GM23338 (cell line): ENCODE measurements around the gene ATG4A. TPM values are rescaled to one million over a fixed set of nuclear protein-coding genes. Genes with fewer than 3 reads are reported as not detected.

Source experiments
- ATAC-seq: fragments of 200-7000 bp; cut with Tn5 transposase; 3 replicates; pipeline ENCODE4 v1.9.1; 2020
- DNase-seq: peaks from one replicate; pipeline ENCODE4 v3.0.0-alpha.2; 2015; ENCODE audit warnings: low spot score
- H2AFZ ChIP-seq: fragments of 200-600 bp; sonication (generic); 2 replicates; pipeline ENCODE4 v1.8.0; 2016; ENCODE audit warnings: antibody characterized with exemption, mild to moderate bottlenecking, moderate library complexity
- H3F3A ChIP-seq: fragments of 200-600 bp; sonication (generic); replicated peaks from 2 replicates; pipeline ENCODE4 v1.8.0; 2017; ENCODE audit warnings: antibody characterized with exemption, mixed run types, low read depth
- H3K27ac ChIP-seq: fragments of 200-600 bp; sonication (generic); 2 replicates; pipeline ENCODE4 v1.6.1; 2016; ENCODE audit warnings: low read depth
- H3K27me3 ChIP-seq: fragments of 200-600 bp; sonication (generic); 2 replicates; pipeline ENCODE4 v1.8.0; 2016; ENCODE audit warnings: mild to moderate bottlenecking, mixed run types, moderate library complexity; ENCODE audit not compliant: insufficient read depth
- H3K36me3 ChIP-seq: fragments of 200-600 bp; sonication (generic); 2 replicates; pipeline ENCODE4 v1.8.0; 2016; ENCODE audit warnings: mild to moderate bottlenecking; ENCODE audit not compliant: insufficient read depth
- H3K4me1 ChIP-seq: fragments of 200-600 bp; sonication (generic); 2 replicates; pipeline ENCODE4 v1.8.0; 2016; ENCODE audit warnings: mild to moderate bottlenecking, moderate library complexity; ENCODE audit not compliant: insufficient read depth
- H3K4me2 ChIP-seq: fragments of 200-600 bp; sonication (generic); 2 replicates; pipeline ENCODE4 v1.7.1; 2017; ENCODE audit warnings: mixed run types
- H3K4me3 ChIP-seq: fragments of 200-600 bp; sonication (generic); 2 replicates; pipeline ENCODE4 v1.6.1; 2016; ENCODE audit warnings: mixed run types
- H3K79me2 ChIP-seq: fragments of 200-600 bp; sonication (generic); replicated peaks from 2 replicates; pipeline ENCODE4 v1.8.0; 2017; ENCODE audit warnings: mild to moderate bottlenecking; ENCODE audit not compliant: insufficient read depth
- H3K9me2 ChIP-seq: fragments of 200-600 bp; sonication (generic); 2 replicates; pipeline ENCODE4 v1.8.0; 2017; ENCODE audit not compliant: insufficient read depth
- H4K20me1 ChIP-seq: fragments of 200-600 bp; sonication (generic); replicated peaks from 2 replicates; pipeline ENCODE4 v1.8.0; 2017; ENCODE audit warnings: mild to moderate bottlenecking; ENCODE audit not compliant: insufficient read depth
- H3K27ac Mint-ChIP-seq: 2 replicates; pipeline ENCODE4 v1.8.0; 2020; ENCODE audit warnings: inconsistent platforms, mild to moderate bottlenecking, moderate library complexity, mixed read lengths
- H3K27me3 Mint-ChIP-seq: 3 replicates; pipeline ENCODE4 v1.8.0; 2022; ENCODE audit warnings: low read depth, mild to moderate bottlenecking, moderate library complexity, mixed read lengths, inconsistent platforms; ENCODE audit not compliant: insufficient read depth, poor library complexity
- H3K36me3 Mint-ChIP-seq: 3 replicates; pipeline ENCODE4 v1.8.0; 2021; ENCODE audit warnings: low read depth, mild to moderate bottlenecking, inconsistent platforms, moderate library complexity, mixed read lengths
- H3K4me1 Mint-ChIP-seq: 3 replicates; pipeline ENCODE4 v1.8.0; 2020; ENCODE audit warnings: mild to moderate bottlenecking, inconsistent platforms, mixed read lengths
- H3K4me3 Mint-ChIP-seq: 3 replicates; pipeline ENCODE4 v1.8.0; 2021; ENCODE audit warnings: moderate library complexity, mild to moderate bottlenecking, inconsistent platforms, mixed read lengths
- H3K9me3 Mint-ChIP-seq: 3 replicates; pipeline ENCODE4 v1.8.0; 2020; ENCODE audit warnings: moderate library complexity, mild to moderate bottlenecking, inconsistent platforms, mixed read lengths
- EZH2 ChIP-seq: fragments of 200-600 bp; sonication (generic); IDR thresholded peaks from one replicate; pipeline ENCODE4 v1.8.0; 2017; ENCODE audit warnings: antibody characterized with exemption, mild to moderate bottlenecking, low read depth; ENCODE audit not compliant: unreplicated experiment
- EZH2phosphoT487 ChIP-seq: fragments of 200-600 bp; sonication (generic); IDR thresholded peaks from one replicate; pipeline ENCODE4 v1.8.1; 2018; ENCODE audit warnings: antibody characterized with exemption; ENCODE audit not compliant: unreplicated experiment
- JUNB ChIP-seq: IDR thresholded peaks from one replicate; pipeline ENCODE4 v1.6.1; 2016; ENCODE audit warnings: antibody characterized with exemption; ENCODE audit not compliant: unreplicated experiment
- NANOG ChIP-seq: IDR thresholded peaks from 2 replicates; pipeline ENCODE4 v1.6.1; 2016; ENCODE audit warnings: antibody characterized with exemption, borderline replicate concordance
- REST ChIP-seq: IDR thresholded peaks from one replicate; pipeline ENCODE4 v1.6.1; 2018; ENCODE audit warnings: antibody characterized with exemption; ENCODE audit not compliant: unreplicated experiment
- ZNF114 ChIP-seq: fragments of 250-450 bp; sonication (Bioruptor Pico); IDR thresholded peaks from 2 replicates; pipeline ENCODE4 v1.5.0; 2020; ENCODE audit warnings: mild to moderate bottlenecking, moderate library complexity
- ZNF331 ChIP-seq: fragments of 250-450 bp; sonication (Bioruptor Pico); IDR thresholded peaks from 2 replicates; pipeline ENCODE4 v1.5.0; 2020; ENCODE audit warnings: low read depth, mild to moderate bottlenecking, moderate library complexity
- polyA plus RNA-seq: library from polyadenylated mRNA; unstranded; fragments of >200 nt; fragmentation: Nextera tagmentation; extraction: Ambion mirVana; gene quantifications from 2 replicates; pipeline ENCODE4 v1.2.1, GENCODE V29; 2016
- total RNA-seq: library from RNA; depleted of rRNA; stranded (reverse); fragments of >200 nt; shearing (Covaris generic); gene quantifications from 2 replicates; pipeline ENCODE4 v1.2.3, GENCODE V29; 2014
- TF ChIP-seq, protein P1 (sequence below): fragments of 250-450 bp; sonication (Bioruptor Pico); IDR thresholded peaks from 2 replicates; pipeline ENCODE4 v1.5.0; 2020; ENCODE audit warnings: mild to moderate bottlenecking, moderate library complexity
- TF ChIP-seq, protein P2 (sequence below), 2 experiments: fragments of 200-600 bp in 1 of 2; sonication (generic) in 1 of 2; conservative IDR thresholded peaks; 2 replicates each; pipeline versions ENCODE4 v1.5.1 to v1.6.1; 2016 to 2017; ENCODE audit warnings: antibody characterized with exemption in 2 of 2, low read depth in 2 of 2, mild to moderate bottlenecking in 2 of 2, moderate library complexity in 1 of 2

Gene ATG4A
- total and polyA plus RNA-seq, 2 experiments from 2014 or later = 2.1 to 2.8 TPM

GRCh38 chrX:108131471-108131870, 39.9 kb downstream of the ATG4A start (continued):
- TF ChIP-seq, protein P1, sequence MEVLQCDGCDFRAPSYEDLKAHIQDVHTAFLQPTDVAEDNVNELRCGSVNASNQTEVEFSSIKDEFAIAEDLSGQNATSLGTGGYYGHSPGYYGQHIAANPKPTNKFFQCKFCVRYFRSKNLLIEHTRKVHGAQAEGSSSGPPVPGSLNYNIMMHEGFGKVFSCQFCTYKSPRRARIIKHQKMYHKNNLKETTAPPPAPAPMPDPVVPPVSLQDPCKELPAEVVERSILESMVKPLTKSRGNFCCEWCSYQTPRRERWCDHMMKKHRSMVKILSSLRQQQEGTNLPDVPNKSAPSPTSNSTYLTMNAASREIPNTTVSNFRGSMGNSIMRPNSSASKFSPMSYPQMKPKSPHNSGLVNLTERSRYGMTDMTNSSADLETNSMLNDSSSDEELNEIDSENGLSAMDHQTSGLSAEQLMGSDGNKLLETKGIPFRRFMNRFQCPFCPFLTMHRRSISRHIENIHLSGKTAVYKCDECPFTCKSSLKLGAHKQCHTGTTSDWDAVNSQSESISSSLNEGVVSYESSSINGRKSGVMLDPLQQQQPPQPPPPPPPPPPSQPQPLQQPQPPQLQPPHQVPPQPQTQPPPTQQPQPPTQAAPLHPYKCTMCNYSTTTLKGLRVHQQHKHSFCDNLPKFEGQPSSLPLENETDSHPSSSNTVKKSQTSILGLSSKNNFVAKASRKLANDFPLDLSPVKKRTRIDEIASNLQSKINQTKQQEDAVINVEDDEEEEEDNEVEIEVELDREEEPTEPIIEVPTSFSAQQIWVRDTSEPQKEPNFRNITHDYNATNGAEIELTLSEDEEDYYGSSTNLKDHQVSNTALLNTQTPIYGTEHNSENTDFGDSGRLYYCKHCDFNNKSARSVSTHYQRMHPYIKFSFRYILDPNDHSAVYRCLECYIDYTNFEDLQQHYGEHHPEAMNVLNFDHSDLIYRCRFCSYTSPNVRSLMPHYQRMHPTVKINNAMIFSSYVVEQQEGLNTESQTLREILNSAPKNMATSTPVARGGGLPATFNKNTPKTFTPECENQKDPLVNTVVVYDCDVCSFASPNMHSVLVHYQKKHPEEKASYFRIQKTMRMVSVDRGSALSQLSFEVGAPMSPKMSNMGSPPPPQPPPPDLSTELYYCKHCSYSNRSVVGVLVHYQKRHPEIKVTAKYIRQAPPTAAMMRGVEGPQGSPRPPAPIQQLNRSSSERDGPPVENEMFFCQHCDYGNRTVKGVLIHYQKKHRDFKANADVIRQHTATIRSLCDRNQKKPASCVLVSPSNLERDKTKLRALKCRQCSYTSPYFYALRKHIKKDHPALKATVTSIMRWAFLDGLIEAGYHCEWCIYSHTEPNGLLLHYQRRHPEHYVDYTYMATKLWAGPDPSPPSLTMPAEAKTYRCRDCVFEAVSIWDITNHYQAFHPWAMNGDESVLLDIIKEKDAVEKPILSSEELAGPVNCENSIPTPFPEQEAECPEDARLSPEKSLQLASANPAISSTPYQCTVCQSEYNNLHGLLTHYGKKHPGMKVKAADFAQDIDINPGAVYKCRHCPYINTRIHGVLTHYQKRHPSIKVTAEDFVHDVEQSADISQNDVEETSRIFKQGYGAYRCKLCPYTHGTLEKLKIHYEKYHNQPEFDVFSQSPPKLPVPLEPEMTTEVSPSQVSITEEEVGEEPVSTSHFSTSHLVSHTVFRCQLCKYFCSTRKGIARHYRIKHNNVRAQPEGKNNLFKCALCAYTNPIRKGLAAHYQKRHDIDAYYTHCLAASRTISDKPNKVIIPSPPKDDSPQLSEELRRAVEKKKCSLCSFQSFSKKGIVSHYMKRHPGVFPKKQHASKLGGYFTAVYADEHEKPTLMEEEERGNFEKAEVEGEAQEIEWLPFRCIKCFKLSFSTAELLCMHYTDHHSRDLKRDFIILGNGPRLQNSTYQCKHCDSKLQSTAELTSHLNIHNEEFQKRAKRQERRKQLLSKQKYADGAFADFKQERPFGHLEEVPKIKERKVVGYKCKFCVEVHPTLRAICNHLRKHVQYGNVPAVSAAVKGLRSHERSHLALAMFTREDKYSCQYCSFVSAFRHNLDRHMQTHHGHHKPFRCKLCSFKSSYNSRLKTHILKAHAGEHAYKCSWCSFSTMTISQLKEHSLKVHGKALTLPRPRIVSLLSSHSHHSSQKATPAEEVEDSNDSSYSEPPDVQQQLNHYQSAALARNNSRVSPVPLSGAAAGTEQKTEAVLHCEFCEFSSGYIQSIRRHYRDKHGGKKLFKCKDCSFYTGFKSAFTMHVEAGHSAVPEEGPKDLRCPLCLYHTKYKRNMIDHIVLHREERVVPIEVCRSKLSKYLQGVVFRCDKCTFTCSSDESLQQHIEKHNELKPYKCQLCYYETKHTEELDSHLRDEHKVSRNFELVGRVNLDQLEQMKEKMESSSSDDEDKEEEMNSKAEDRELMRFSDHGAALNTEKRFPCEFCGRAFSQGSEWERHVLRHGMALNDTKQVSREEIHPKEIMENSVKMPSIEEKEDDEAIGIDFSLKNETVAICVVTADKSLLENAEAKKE = no peak

DNA sequence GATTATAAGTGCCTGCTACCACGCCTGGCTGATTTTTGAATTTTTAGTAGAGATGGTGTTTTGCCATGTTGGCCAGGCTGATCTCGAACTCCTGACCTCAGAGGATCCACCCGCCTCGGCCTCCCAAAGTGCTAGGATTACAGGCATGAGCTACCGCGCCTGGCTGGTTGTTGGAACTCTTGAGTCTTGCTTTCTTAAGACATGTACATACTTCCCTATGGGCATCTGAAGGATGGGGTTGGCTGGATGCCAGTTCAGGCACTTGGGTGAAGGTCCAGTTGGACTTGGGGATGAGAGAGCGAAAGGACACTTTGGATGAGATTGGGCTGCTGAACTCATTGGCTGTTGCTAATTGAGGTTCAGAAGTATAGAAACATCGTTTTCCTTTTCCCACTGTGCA, 40.5 kb downstream of the ATG4A start:
- Histone ChIP-seq H3K9me2 (no peaks in the 10 kb centered on the region), H4K20me1 (no peaks in the 10 kb centered on the region), H3K36me3 (no peaks in the 10 kb centered on the region), H3K79me2 (no peaks in the 10 kb centered on the region), H3K4me1 (no peaks in the 10 kb centered on the region), H3K4me3 (no peak overlapping the region), H2AFZ (no peak overlapping the region), H3F3A (no peaks in the 10 kb centered on the region), H3K27ac (no peak overlapping the region), H3K4me2 (no peak overlapping the region), H3K27me3 (no peaks in the 10 kb centered on the region)
- DNase-seq (no peak), ATAC-seq (no peak)
- Mint-ChIP-seq H3K36me3 (no peaks in the 10 kb centered on the region), H3K4me3 (no peak overlapping the region), H3K27me3 (no peaks in the 10 kb centered on the region), H3K9me3 (no peaks in the 10 kb centered on the region), H3K27ac (no peak overlapping the region), H3K4me1 (peaks cover 3% of the 10 kb centered on the region; the same call in 2 of the 3 replicates)
- TF ChIP-seq EZH2phosphoT487 (no peak), EZH2 (no peak), ZNF331 (CRISPR knock-in tag) (no peak), REST (no peak), NANOG (no peak), JUNB (no peak), ZNF114 (no peak)
- TF ChIP-seq, protein P2, sequence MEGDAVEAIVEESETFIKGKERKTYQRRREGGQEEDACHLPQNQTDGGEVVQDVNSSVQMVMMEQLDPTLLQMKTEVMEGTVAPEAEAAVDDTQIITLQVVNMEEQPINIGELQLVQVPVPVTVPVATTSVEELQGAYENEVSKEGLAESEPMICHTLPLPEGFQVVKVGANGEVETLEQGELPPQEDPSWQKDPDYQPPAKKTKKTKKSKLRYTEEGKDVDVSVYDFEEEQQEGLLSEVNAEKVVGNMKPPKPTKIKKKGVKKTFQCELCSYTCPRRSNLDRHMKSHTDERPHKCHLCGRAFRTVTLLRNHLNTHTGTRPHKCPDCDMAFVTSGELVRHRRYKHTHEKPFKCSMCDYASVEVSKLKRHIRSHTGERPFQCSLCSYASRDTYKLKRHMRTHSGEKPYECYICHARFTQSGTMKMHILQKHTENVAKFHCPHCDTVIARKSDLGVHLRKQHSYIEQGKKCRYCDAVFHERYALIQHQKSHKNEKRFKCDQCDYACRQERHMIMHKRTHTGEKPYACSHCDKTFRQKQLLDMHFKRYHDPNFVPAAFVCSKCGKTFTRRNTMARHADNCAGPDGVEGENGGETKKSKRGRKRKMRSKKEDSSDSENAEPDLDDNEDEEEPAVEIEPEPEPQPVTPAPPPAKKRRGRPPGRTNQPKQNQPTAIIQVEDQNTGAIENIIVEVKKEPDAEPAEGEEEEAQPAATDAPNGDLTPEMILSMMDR (conservative IDR thresholded peaks at IDR 0.05; ENCODE audit: low read depth in 2 of 2) = no peak
